Measurements from ENCODE around the gene METTL8.
A peak's percentile ranks its signal among the peaks of the same experiment; 100 is the strongest.

METTL8 gene

GRCh38 chr2:171433763-171434012, at the start of gene METTL8:
Gene METTL8, minus strand, starts transcription at chr2:171433990. Its CDS starts 41,805 bp downstream, at chr2:171392185.
- no peak for TF ChIP-seq ZFX (IDR thresholded peaks at IDR 0.05; ENCODE audit: borderline replicate concordance)
- TF ChIP-seq CTCF (IDR thresholded peaks at IDR 0.05): no peak
- peak within 1 kb of the TSS; percentile 95 for H3K27ac ChIP-seq

- no peak overlapping the region for H3K27ac ChIP-seq
- TF ChIP-seq CTCF (IDR thresholded peaks at IDR 0.05): no peak
- TF ChIP-seq ZFX (IDR thresholded peaks at IDR 0.05; ENCODE audit: borderline replicate concordance): no peak
These were observed 49.1 kb upstream of the METTL8 start for GRCh38 chr2:171482877-171483276.

GRCh38 chr2:171482308-171482707, 48.5 kb upstream of the METTL8 start:
- no peak for TF ChIP-seq ZFX (IDR thresholded peaks at IDR 0.05; ENCODE audit: borderline replicate concordance)
- TF ChIP-seq CTCF (IDR thresholded peaks at IDR 0.05): no peak
- no peak overlapping the region for H3K27ac ChIP-seq

GRCh38 chr2:171480908-171481307, 47.1 kb upstream of the METTL8 start:
- TF ChIP-seq ZFX (IDR thresholded peaks at IDR 0.05; ENCODE audit: borderline replicate concordance) (no peak), CTCF (IDR thresholded peaks at IDR 0.05) (no peak)
- H3K27ac ChIP-seq: no peak overlapping the region

GRCh38 chr2:171479154-171479814, 45.5 kb upstream of the METTL8 start:
- no peak for TF ChIP-seq ZFX (IDR thresholded peaks at IDR 0.05; ENCODE audit: borderline replicate concordance)
- no peak overlapping the region for H3K27ac ChIP-seq

- TF ChIP-seq CTCF (IDR thresholded peaks at IDR 0.05) (no peak), ZFX (IDR thresholded peaks at IDR 0.05; ENCODE audit: borderline replicate concordance) (no peak)
- no peak overlapping the region for H3K27ac ChIP-seq
These were observed 44.6 kb upstream of the METTL8 start for GRCh38 chr2:171478345-171478744.

- H3K27ac ChIP-seq: no peak overlapping the region
- TF ChIP-seq ZFX (IDR thresholded peaks at IDR 0.05; ENCODE audit: borderline replicate concordance): no peak
- TF ChIP-seq CTCF (IDR thresholded peaks at IDR 0.05): no peak
These were observed 42.2 kb upstream of the METTL8 start for GRCh38 chr2:171475979-171476378.

- no peak overlapping the region for H3K27ac ChIP-seq
- TF ChIP-seq ZFX (IDR thresholded peaks at IDR 0.05; ENCODE audit: borderline replicate concordance) (no peak), CTCF (IDR thresholded peaks at IDR 0.05) (no peak)
These were observed 36.3 kb upstream of the METTL8 start for GRCh38 chr2:171470129-171470528.

All from 22Rv1 (cell line).